Esophagus squamous epithelium (tissue), 4 donors: ENCODE data around the gene GPRC5B.

ENCODE experiments used
- CTCF ChIP-seq, 6 experiments: fragments of 450-650 bp in 4 of 6; fragments of 200-600 bp in 2 of 6; sonication (generic) in 2 of 6; IDR thresholded peaks; one replicate each; pipeline ENCODE4 v1.5.1; 2016 to 2019; ENCODE audit warnings: antibody characterized with exemption in 6 of 6, mild to moderate bottlenecking in 4 of 6, moderate library complexity in 4 of 6
- POLR2A ChIP-seq, 4 donors: fragments of 450-650 bp; IDR thresholded peaks; one replicate each; pipeline ENCODE4 v1.6.1; 2017; ENCODE audit warnings: antibody characterized with exemption in 4 of 4, mild to moderate bottlenecking in 4 of 4, moderate library complexity in 3 of 4

- no peak for TF ChIP-seq CTCF (IDR thresholded peaks at IDR 0.05)
- no peak for TF ChIP-seq POLR2A (IDR thresholded peaks at IDR 0.05)
These were observed 44.0 kb downstream of the GPRC5B start for GRCh38 chr16:19840524-19841110.
